Endothelial cell of hepatic sinusoid (primary cell): Measurements from ENCODE around the gene PDPN.

Experiments
- in situ Hi-C: cut with HindIII; loops from 2 replicates; pipeline ENCODE4 v1.10.0; 2017; ENCODE audit warnings: low sequenced_read_pairs

PDPN gene

GRCh38 chr1:13576926-13577325 is 6.7 kb upstream of the PDPN start:
- in situ Hi-C loops, result no loop called here

- in situ Hi-C loops, result no loop called here
Measured at GRCh38 chr1:13577846-13578245, 5.8 kb upstream of the PDPN start.

- in situ Hi-C loops, result no loop called here
Measured at GRCh38 chr1:13581446-13581845, 2.2 kb upstream of the PDPN start.

- in situ Hi-C loops, result no loop called here
Measured at GRCh38 chr1:13582713-13583443, 754 bp upstream of the PDPN start.

- in situ Hi-C loops, result no loop called here
Measured at GRCh38 chr1:13583966-13584791, 547 bp downstream of the PDPN start.

GRCh38 chr1:13584876-13585611 is 1.4 kb downstream of the PDPN start:
- in situ Hi-C loops, result no loop called here

- in situ Hi-C loops, result no loop called here
Measured at GRCh38 chr1:13585612-13585991, 2.0 kb downstream of the PDPN start.

GRCh38 chr1:13586001-13586400 is 2.4 kb downstream of the PDPN start:
- in situ Hi-C loops, result no loop called here

- in situ Hi-C loops, result no loop called here
Measured at GRCh38 chr1:13587256-13588030, 3.8 kb downstream of the PDPN start.

GRCh38 chr1:13588946-13589796 is 5.5 kb downstream of the PDPN start:
- in situ Hi-C loops, result no loop called here

GRCh38 chr1:13590486-13590885 is 6.9 kb downstream of the PDPN start:
- in situ Hi-C loops, result no loop called here

GRCh38 chr1:13593511-13594131 is 10.0 kb downstream of the PDPN start:
- in situ Hi-C loops, result no loop called here

- in situ Hi-C loops, result no loop called here
Measured at GRCh38 chr1:13595411-13595810, 11.8 kb downstream of the PDPN start.

GRCh38 chr1:13597166-13597565 is 13.5 kb downstream of the PDPN start:
- in situ Hi-C loops, result no loop called here

GRCh38 chr1:13600762-13601453 is 17.3 kb downstream of the PDPN start:
- in situ Hi-C loops, result no loop called here

- in situ Hi-C loops, result no loop called here
Measured at GRCh38 chr1:13604176-13604575, 20.5 kb downstream of the PDPN start.

GRCh38 chr1:13604721-13605120 is 21.1 kb downstream of the PDPN start:
- in situ Hi-C loops, result no loop called here

GRCh38 chr1:13605159-13605558 is 21.5 kb downstream of the PDPN start:
- in situ Hi-C loops, result no loop called here

- in situ Hi-C loops, result no loop called here
Measured at GRCh38 chr1:13607002-13607401, 23.4 kb downstream of the PDPN start.
